Choroid plexus epithelial cell (primary cell): ENCODE measurements around the gene HFE.

Experiments used
- DNase-seq: peaks from one replicate; pipeline ENCODE4 v3.0.0-alpha.2; 2010; ENCODE audit warnings: low read depth
- H3K4me3 ChIP-seq: 2 replicates; pipeline ENCODE4 v1.5.1; 2011; ENCODE audit warnings: low read depth, mild to moderate bottlenecking, control low read depth, low read length, moderate library complexity
- CTCF ChIP-seq: conservative IDR thresholded peaks from 2 replicates; pipeline ENCODE4 v1.5.1; 2011; ENCODE audit warnings: low read depth, mild to moderate bottlenecking, control low read depth, inconsistent platforms, low read length, moderate library complexity

Gene HFE

GRCh38 chr6:26123675-26123946 is 36.4 kb downstream of the HFE start:
- TF ChIP-seq CTCF = no peak
- H3K4me3 ChIP-seq = peak overlapping the region; percentile 76
- no peak for DNase-seq

GRCh38 chr6:26123947-26124780 is 36.9 kb downstream of the HFE start:
- peak overlapping the region; percentile 96 for H3K4me3 ChIP-seq
- no peak for TF ChIP-seq CTCF
- peak; percentile 100 for DNase-seq

DNA sequence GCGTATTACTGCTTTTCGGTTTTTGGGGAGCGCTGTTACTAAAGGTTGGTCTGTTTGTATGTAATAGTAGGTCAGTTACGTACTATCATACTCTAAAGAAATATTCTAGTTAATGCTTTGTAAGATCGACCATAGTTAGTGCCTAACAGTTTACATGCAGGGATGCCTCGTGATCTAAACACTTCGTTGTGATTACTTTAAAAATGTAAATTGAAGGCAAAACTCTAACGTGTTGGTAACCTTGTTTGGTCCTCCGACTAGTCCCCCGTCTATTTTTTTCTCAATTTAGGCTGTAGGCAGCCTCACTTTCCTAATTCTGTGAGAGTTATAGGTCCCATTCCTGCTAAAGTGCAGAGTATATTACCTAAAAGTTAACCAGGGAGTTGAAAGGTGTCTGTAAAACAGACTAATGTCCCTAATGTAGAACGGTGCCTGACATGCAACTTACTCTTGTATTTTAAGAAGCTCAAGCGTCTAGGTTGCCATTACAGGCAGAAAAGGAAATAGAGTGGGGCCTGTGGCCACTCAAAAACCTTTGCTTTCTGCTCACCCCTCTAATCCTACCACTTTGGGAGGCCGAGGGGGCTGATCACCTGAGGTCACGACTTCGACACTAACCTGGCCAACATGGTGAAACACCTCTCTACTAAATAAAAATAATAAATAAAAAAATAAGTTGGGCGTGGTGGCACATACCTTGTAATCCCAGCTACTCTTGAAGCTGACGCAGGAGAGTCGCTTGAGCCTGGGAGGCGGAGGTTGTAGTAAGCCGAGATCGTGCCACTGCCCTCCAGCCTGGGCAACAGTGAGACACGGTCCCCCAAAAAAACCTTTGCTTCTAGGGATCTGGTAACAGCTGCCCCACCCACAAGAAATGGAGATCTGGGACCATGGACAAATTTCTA is 37.8 kb downstream of the HFE start:
- H3K4me3 ChIP-seq = peak overlapping the region; percentile 96
- peak; percentile 20 for DNase-seq
- TF ChIP-seq CTCF = no peak

DNA sequence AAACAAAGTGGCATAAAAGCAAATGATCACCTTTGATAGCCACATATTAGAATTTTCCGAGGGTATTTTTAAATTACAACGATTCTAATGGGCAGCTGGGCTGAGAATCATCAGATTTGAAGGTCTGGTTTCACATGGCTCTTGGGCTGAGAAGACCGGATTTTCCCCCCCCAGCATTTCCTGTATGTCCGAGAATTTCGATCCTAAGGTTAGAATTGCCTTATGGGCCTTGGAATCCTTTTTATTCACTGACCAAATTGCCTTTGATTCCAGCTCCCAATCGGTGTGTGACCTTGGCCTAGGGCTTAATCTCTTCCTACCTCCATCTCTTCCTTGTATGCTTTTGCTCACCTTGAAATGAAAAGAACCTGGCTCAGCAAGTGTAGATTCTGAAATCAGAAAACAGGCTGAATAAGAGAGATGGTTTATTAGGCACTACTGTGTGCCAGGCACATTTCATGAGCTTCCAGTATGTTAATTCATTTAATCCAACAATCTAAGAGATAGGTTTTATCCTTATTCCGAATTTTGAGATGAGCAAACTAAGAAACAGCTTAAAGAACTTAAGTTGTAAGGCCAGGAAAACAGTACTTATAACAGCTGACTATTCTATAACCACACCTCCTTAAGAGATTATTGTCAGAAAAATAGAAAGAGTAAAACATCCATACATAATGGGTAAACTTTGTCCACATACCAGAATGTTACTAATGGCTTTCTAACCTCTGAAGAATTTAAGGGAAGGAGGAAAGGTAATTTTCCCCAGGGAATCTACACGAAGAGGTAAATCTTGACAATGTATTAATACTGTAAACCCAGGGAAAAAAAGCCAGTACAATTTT is 39.4 kb downstream of the HFE start:
- no peak for TF ChIP-seq CTCF
- peak; percentile 43 for DNase-seq
- peak overlapping the region; percentile 96 for H3K4me3 ChIP-seq

- no peak for DNase-seq
- H3K4me3 ChIP-seq = peak overlapping the region; percentile 96
- no peak for TF ChIP-seq CTCF
Observed at GRCh38 chr6:26128013-26128771, 41.0 kb downstream of the HFE start.

- DNase-seq = no peak
- no peak for TF ChIP-seq CTCF
- no peak overlapping the region for H3K4me3 ChIP-seq
Observed at GRCh38 chr6:26129656-26130055, 42.4 kb downstream of the HFE start.
